Activated naive CD8-positive, alpha-beta T cell treated with anti-CD3 and anti-CD28 coated beads, Interleukin-2, amount 50 U/mL, for 24 hours (primary cell): ENCODE data around the gene ITGB4.

Source experiments
- ATAC-seq: fragments of 150-1000 bp; cut with Tn5 transposase; one replicate; pipeline ENCODE4 v1.10.0; 2021
- DNase-seq: peaks from one replicate; pipeline ENCODE4 v3.0.0; 2021
- H3K27ac Mint-ChIP-seq: one replicate; pipeline ENCODE4 v1.8.0; 2021; ENCODE audit warnings: mild to moderate bottlenecking, mixed read lengths
- H3K27me3 Mint-ChIP-seq: one replicate; pipeline ENCODE4 v1.8.0; 2021; ENCODE audit warnings: mixed read lengths
- H3K36me3 Mint-ChIP-seq: one replicate; pipeline ENCODE4 v1.8.0; 2021; ENCODE audit warnings: low read depth, mixed read lengths
- H3K4me1 Mint-ChIP-seq: one replicate; pipeline ENCODE4 v1.8.0; 2021; ENCODE audit warnings: mixed read lengths
- H3K4me3 Mint-ChIP-seq: one replicate; pipeline ENCODE4 v1.8.0; 2021; ENCODE audit warnings: mild to moderate bottlenecking, moderate library complexity, mixed read lengths
- H3K9me3 Mint-ChIP-seq: one replicate; pipeline ENCODE4 v1.8.0; 2021; ENCODE audit warnings: mixed read lengths

Gene ITGB4

GRCh38 chr17:75691801-75692626 is 29.2 kb upstream of the ITGB4 start:
- Mint-ChIP-seq H3K27ac (peak overlapping the region; percentile 74), H3K4me1 (peaks cover 52% of the 10 kb centered on the region), H3K4me3 (no peak overlapping the region), H3K36me3 (peaks cover 26% of the 10 kb centered on the region), H3K27me3 (no peaks in the 10 kb centered on the region), H3K9me3 (no peaks in the 10 kb centered on the region)
- peak; percentile 47 for ATAC-seq
- DNase-seq, result no peak

- no peaks in the 10 kb centered on the region for H3K27me3 Mint-ChIP-seq
- H3K4me1 Mint-ChIP-seq, result peaks cover 45% of the 10 kb centered on the region
- no peak overlapping the region for H3K27ac Mint-ChIP-seq
- no peak for ATAC-seq
- H3K9me3 Mint-ChIP-seq, result no peaks in the 10 kb centered on the region
- no peak overlapping the region for H3K4me3 Mint-ChIP-seq
- DNase-seq, result no peak
- H3K36me3 Mint-ChIP-seq, result peaks cover 22% of the 10 kb centered on the region
These were observed 28.3 kb upstream of the ITGB4 start for GRCh38 chr17:75692976-75693375.

- Mint-ChIP-seq H3K9me3 (no peaks in the 10 kb centered on the region), H3K36me3 (peaks cover 23% of the 10 kb centered on the region), H3K27ac (no peak overlapping the region), H3K4me1 (peaks cover 37% of the 10 kb centered on the region), H3K27me3 (no peaks in the 10 kb centered on the region), H3K4me3 (no peak overlapping the region)
- ATAC-seq (no peak), DNase-seq (no peak)
These were observed 27.5 kb upstream of the ITGB4 start for GRCh38 chr17:75693500-75694481.

- H3K27ac Mint-ChIP-seq, result no peak overlapping the region
- DNase-seq (no peak), ATAC-seq (no peak)
- H3K36me3 Mint-ChIP-seq, result peaks cover 25% of the 10 kb centered on the region
- no peaks in the 10 kb centered on the region for H3K27me3 Mint-ChIP-seq
- H3K9me3 Mint-ChIP-seq, result no peaks in the 10 kb centered on the region
- no peak overlapping the region for H3K4me3 Mint-ChIP-seq
- peaks cover 30% of the 10 kb centered on the region for H3K4me1 Mint-ChIP-seq
These were observed 26.7 kb upstream of the ITGB4 start for GRCh38 chr17:75694536-75694935.

- Mint-ChIP-seq H3K27ac (no peak overlapping the region), H3K27me3 (no peaks in the 10 kb centered on the region), H3K4me3 (no peak overlapping the region), H3K4me1 (peaks cover 22% of the 10 kb centered on the region), H3K36me3 (peaks cover 23% of the 10 kb centered on the region), H3K9me3 (no peaks in the 10 kb centered on the region)
- DNase-seq, result no peak
- no peak for ATAC-seq
These were observed 26.0 kb upstream of the ITGB4 start for GRCh38 chr17:75695141-75695829.

- no peak overlapping the region for H3K27ac Mint-ChIP-seq
- DNase-seq, result no peak
- H3K4me1 Mint-ChIP-seq, result peaks cover 17% of the 10 kb centered on the region
- no peaks in the 10 kb centered on the region for H3K9me3 Mint-ChIP-seq
- H3K4me3 Mint-ChIP-seq, result no peak overlapping the region
- no peaks in the 10 kb centered on the region for H3K27me3 Mint-ChIP-seq
- H3K36me3 Mint-ChIP-seq, result peaks cover 27% of the 10 kb centered on the region
- no peak for ATAC-seq
These were observed 25.4 kb upstream of the ITGB4 start for GRCh38 chr17:75695830-75696271.

- no peak for ATAC-seq
- H3K36me3 Mint-ChIP-seq, result peaks cover 21% of the 10 kb centered on the region
- no peaks in the 10 kb centered on the region for H3K4me1 Mint-ChIP-seq
- DNase-seq, result no peak
- H3K27ac Mint-ChIP-seq, result no peak overlapping the region
- H3K4me3 Mint-ChIP-seq, result no peak overlapping the region
- no peaks in the 10 kb centered on the region for H3K9me3 Mint-ChIP-seq
- no peaks in the 10 kb centered on the region for H3K27me3 Mint-ChIP-seq
These were observed 23.5 kb upstream of the ITGB4 start for GRCh38 chr17:75697651-75698291.

- no peaks in the 10 kb centered on the region for H3K4me1 Mint-ChIP-seq
- H3K36me3 Mint-ChIP-seq, result peaks cover 18% of the 10 kb centered on the region
- no peaks in the 10 kb centered on the region for H3K9me3 Mint-ChIP-seq
- ATAC-seq (no peak), DNase-seq (no peak)
- H3K27ac Mint-ChIP-seq, result no peak overlapping the region
- H3K4me3 Mint-ChIP-seq, result no peak overlapping the region
- no peaks in the 10 kb centered on the region for H3K27me3 Mint-ChIP-seq
These were observed 22.6 kb upstream of the ITGB4 start for GRCh38 chr17:75698659-75699058.

GRCh38 chr17:75701288-75701687 is 20.0 kb upstream of the ITGB4 start:
- DNase-seq (no peak), ATAC-seq (no peak)
- peaks cover 20% of the 10 kb centered on the region for H3K36me3 Mint-ChIP-seq
- H3K4me3 Mint-ChIP-seq, result no peak overlapping the region
- H3K27ac Mint-ChIP-seq, result no peak overlapping the region
- no peaks in the 10 kb centered on the region for H3K27me3 Mint-ChIP-seq
- no peaks in the 10 kb centered on the region for H3K4me1 Mint-ChIP-seq
- H3K9me3 Mint-ChIP-seq, result no peaks in the 10 kb centered on the region

GRCh38 chr17:75703191-75703590 is 18.1 kb upstream of the ITGB4 start:
- Mint-ChIP-seq H3K27me3 (no peaks in the 10 kb centered on the region), H3K27ac (no peak overlapping the region), H3K4me1 (no peaks in the 10 kb centered on the region), H3K36me3 (peaks cover 20% of the 10 kb centered on the region), H3K9me3 (no peaks in the 10 kb centered on the region), H3K4me3 (no peak overlapping the region)
- DNase-seq (no peak), ATAC-seq (no peak)

- Mint-ChIP-seq H3K9me3 (no peaks in the 10 kb centered on the region), H3K4me1 (no peaks in the 10 kb centered on the region), H3K4me3 (no peak overlapping the region), H3K36me3 (peaks cover 20% of the 10 kb centered on the region), H3K27me3 (no peaks in the 10 kb centered on the region), H3K27ac (no peak overlapping the region)
- DNase-seq (no peak), ATAC-seq (no peak)
These were observed 17.7 kb upstream of the ITGB4 start for GRCh38 chr17:75703591-75703990.

GRCh38 chr17:75704963-75705875 is 16.0 kb upstream of the ITGB4 start:
- H3K36me3 Mint-ChIP-seq, result peaks cover 17% of the 10 kb centered on the region
- DNase-seq, result no peak

GRCh38 chr17:75706042-75706728 is 15.1 kb upstream of the ITGB4 start:
- no peak for DNase-seq
- no peaks in the 10 kb centered on the region for H3K27me3 Mint-ChIP-seq
- H3K27ac Mint-ChIP-seq, result no peak overlapping the region
- H3K9me3 Mint-ChIP-seq, result no peaks in the 10 kb centered on the region
- no peak for ATAC-seq
- no peak overlapping the region for H3K4me3 Mint-ChIP-seq
- no peaks in the 10 kb centered on the region for H3K4me1 Mint-ChIP-seq
- peaks cover 13% of the 10 kb centered on the region for H3K36me3 Mint-ChIP-seq

More at GRCh38 chr17:75704963-75705875, 16.0 kb upstream of the ITGB4 start:
- Mint-ChIP-seq H3K27ac (no peak overlapping the region), H3K9me3 (no peaks in the 10 kb centered on the region), H3K27me3 (no peaks in the 10 kb centered on the region), H3K4me3 (no peak overlapping the region), H3K4me1 (no peaks in the 10 kb centered on the region)
- ATAC-seq, result no peak
